ENCODE measurements around the gene MMRN2.

DNA sequence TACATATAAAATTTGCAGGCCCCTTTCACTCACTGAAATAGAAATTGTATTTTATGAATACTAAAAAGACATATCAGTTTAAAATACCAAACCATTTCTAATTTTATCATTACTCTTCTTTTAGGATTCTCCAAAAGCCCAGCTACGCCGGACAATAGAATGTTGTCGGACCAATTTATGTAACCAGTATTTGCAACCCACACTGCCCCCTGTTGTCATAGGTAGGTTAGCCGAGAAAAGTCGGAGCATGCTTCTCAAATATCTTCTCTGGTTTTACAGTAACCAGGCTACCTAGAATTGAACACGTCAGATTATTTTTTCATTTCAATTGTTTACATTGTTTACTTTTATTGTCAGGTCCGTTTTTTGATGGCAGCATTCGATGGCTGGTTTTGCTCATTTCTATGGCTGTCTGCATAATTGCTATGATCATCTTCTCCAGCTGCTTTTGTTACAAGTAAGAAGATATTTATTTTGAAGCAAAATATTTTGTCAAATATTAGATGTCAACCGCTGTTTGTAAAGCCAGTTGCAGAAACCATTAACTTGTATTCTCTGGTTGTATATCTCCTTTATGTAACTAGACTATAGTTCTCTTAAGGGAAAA lies 57.6 kb downstream of the MMRN2 start:
- TF ChIP-seq FOXM1 (IDR thresholded peaks at IDR 0.05; ENCODE audit: borderline replicate concordance) = no peak
- no peak for TF ChIP-seq BHLHE40 (IDR thresholded peaks at IDR 0.05; ENCODE audit: borderline replicate concordance)
- TF ChIP-seq ZNF384 (IDR thresholded peaks at IDR 0.05) = no peak
- TF ChIP-seq, protein P1, sequence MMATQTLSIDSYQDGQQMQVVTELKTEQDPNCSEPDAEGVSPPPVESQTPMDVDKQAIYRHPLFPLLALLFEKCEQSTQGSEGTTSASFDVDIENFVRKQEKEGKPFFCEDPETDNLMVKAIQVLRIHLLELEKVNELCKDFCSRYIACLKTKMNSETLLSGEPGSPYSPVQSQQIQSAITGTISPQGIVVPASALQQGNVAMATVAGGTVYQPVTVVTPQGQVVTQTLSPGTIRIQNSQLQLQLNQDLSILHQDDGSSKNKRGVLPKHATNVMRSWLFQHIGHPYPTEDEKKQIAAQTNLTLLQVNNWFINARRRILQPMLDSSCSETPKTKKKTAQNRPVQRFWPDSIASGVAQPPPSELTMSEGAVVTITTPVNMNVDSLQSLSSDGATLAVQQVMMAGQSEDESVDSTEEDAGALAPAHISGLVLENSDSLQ (IDR thresholded peaks at IDR 0.05) = no peak
- TF ChIP-seq SP1 (IDR thresholded peaks at IDR 0.05) = no peak
